SU-DHL-6 (cell line): ENCODE data around the gene SGCD.

Source experiments
- CTCF ChIP-seq: fragments of 200-600 bp; sonication (generic); IDR thresholded peaks from one replicate; pipeline ENCODE4 v1.5.1; 2017; ENCODE audit warnings: antibody characterized with exemption, mild to moderate bottlenecking, low read length, moderate library complexity; ENCODE audit not compliant: insufficient read depth, poor library complexity, severe bottlenecking
- EZH2phosphoT487 ChIP-seq: fragments of 200-600 bp; sonication (generic), shearing (Covaris generic); conservative IDR thresholded peaks from 2 replicates; pipeline ENCODE4 v1.6.1; 2018; ENCODE audit warnings: mild to moderate bottlenecking, antibody characterized with exemption, low read length, moderate library complexity, mixed read lengths

GRCh38 chr5:156540491-156540890, 213.5 kb downstream of the SGCD start:
- no peak for TF ChIP-seq CTCF
- no peak for TF ChIP-seq EZH2phosphoT487
